Suprapubic skin (tissue), 4 donors: ENCODE results near the gene TEX26.

Experiments used
- CTCF ChIP-seq, 2 donors: fragments of 200-600 bp in 1 of 2; fragments of 450-650 bp in 1 of 2; sonication (generic) in 1 of 2; IDR thresholded peaks; one replicate each; pipeline ENCODE4 v1.5.1; 2016 to 2019; ENCODE audit warnings: antibody characterized with exemption in 2 of 2, mild to moderate bottlenecking in 1 of 2, moderate library complexity in 1 of 2
- EP300 ChIP-seq: sonication (generic); formaldehyde crosslinking; IDR thresholded peaks from one replicate; pipeline ENCODE4 v1.6.1; 2017; ENCODE audit warnings: antibody characterized with exemption
- POLR2A ChIP-seq, 2 donors: fragments of 450-650 bp; IDR thresholded peaks; one replicate each; pipeline ENCODE4 v1.6.1; 2017; ENCODE audit warnings: antibody characterized with exemption in 2 of 2, mild to moderate bottlenecking in 2 of 2, moderate library complexity in 2 of 2
- POLR2AphosphoS5 ChIP-seq, 3 donors: sonication (generic); formaldehyde crosslinking; IDR thresholded peaks; one replicate each; pipeline ENCODE4 v1.6.1; 2017; ENCODE audit warnings: antibody characterized with exemption in 3 of 3

GRCh38 chr13:31007417-31007816, 75.0 kb downstream of the TEX26 start:
- TF ChIP-seq CTCF (IDR thresholded peaks at IDR 0.05) (no peak), POLR2AphosphoS5 (IDR thresholded peaks at IDR 0.05) (no peak), EP300 (no peak), POLR2A (IDR thresholded peaks at IDR 0.05) (no peak)
